NCI-H1092 (cell line): ENCODE measurements around the gene INVS.
A peak's percentile ranks its signal among the peaks of the same experiment; 100 is the strongest.

Experiments used
- DNase-seq: peaks from one replicate; lab custom pipeline; 2025; lab: John Stamatoyannopoulos, UW

The INVS gene

GRCh38 chr9:100281676-100282387 lies 182.8 kb downstream of the INVS start:
- DNase-seq: no peak

- no peak for DNase-seq
Observed at GRCh38 chr9:100282388-100282719, 183.3 kb downstream of the INVS start.

GRCh38 chr9:100284247-100284646 lies 185.2 kb downstream of the INVS start:
- DNase-seq: no peak

- DNase-seq: no peak
Observed at GRCh38 chr9:100285080-100285479, 186.0 kb downstream of the INVS start.

GRCh38 chr9:100285601-100286000 lies 186.6 kb downstream of the INVS start:
- DNase-seq: no peak

GRCh38 chr9:100286257-100286656 lies 187.2 kb downstream of the INVS start:
- no peak for DNase-seq

GRCh38 chr9:100287186-100287585 lies 188.1 kb downstream of the INVS start:
- DNase-seq: no peak

- DNase-seq: no peak
Observed at GRCh38 chr9:100290714-100291113, 191.7 kb downstream of the INVS start.

GRCh38 chr9:100292414-100292813 lies 193.4 kb downstream of the INVS start:
- DNase-seq: no peak

GRCh38 chr9:100294341-100294740 lies 195.3 kb downstream of the INVS start:
- DNase-seq: no peak

- DNase-seq: no peak
Observed at GRCh38 chr9:100294806-100295205, 195.8 kb downstream of the INVS start.

- DNase-seq: no peak
Observed at GRCh38 chr9:100295240-100295639, 196.2 kb downstream of the INVS start.

- no peak for DNase-seq
Observed at GRCh38 chr9:100296407-100296806, 197.4 kb downstream of the INVS start.

GRCh38 chr9:100298378-100298777 lies 199.3 kb downstream of the INVS start:
- no peak for DNase-seq

- DNase-seq: no peak
Observed at GRCh38 chr9:100303747-100304146, 204.7 kb downstream of the INVS start.

- no peak for DNase-seq
Observed at GRCh38 chr9:100306283-100306682, 207.2 kb downstream of the INVS start.

- DNase-seq: no peak
Observed at GRCh38 chr9:100307080-100307479, 208.0 kb downstream of the INVS start.

GRCh38 chr9:100308965-100309564 lies 210.0 kb downstream of the INVS start:
- DNase-seq: no peak

- no peak for DNase-seq
Observed at GRCh38 chr9:100309992-100310391, 210.9 kb downstream of the INVS start.

GRCh38 chr9:100315561-100315960 lies 216.5 kb downstream of the INVS start:
- no peak for DNase-seq

- no peak for DNase-seq
Observed at GRCh38 chr9:100317706-100318105, 218.7 kb downstream of the INVS start.

GRCh38 chr9:100322954-100323536 lies 224.0 kb downstream of the INVS start:
- peak; percentile 21 for DNase-seq

- no peak for DNase-seq
Observed at GRCh38 chr9:100324594-100325200, 225.7 kb downstream of the INVS start.
